H9 (cell line): ENCODE measurements around the gene SUFU. TPM values are rescaled to one million over a fixed set of nuclear protein-coding genes. Genes with fewer than 3 reads are reported as not detected.

ENCODE experiments used
- DNase-seq: peaks from one replicate; pipeline ENCODE4 v3.0.0-alpha.2; 2017
- H2AFZ ChIP-seq: one replicate; pipeline ENCODE4 v1.6.1; 2013; ENCODE audit warnings: mild to moderate bottlenecking, low read length, control low read depth, moderate library complexity
- H2AK5ac ChIP-seq: 2 replicates; pipeline ENCODE4 v1.6.1; 2013; ENCODE audit warnings: low read length, control low read depth, mixed read lengths; ENCODE audit not compliant: insufficient read length
- H2BK120ac ChIP-seq: one replicate; pipeline ENCODE4 v1.6.1; 2013; ENCODE audit warnings: low read depth, mild to moderate bottlenecking, low read length, control low read depth, inconsistent platforms; ENCODE audit not compliant: poor library complexity, severe bottlenecking
- H2BK12ac ChIP-seq: 2 replicates; pipeline ENCODE4 v1.6.1; 2013; ENCODE audit warnings: low read length, control low read depth, mixed read lengths, low read depth; ENCODE audit not compliant: insufficient read length
- H2BK15ac ChIP-seq: 2 replicates; pipeline ENCODE4 v1.6.1; 2013; ENCODE audit warnings: low read depth, low read length, control low read depth
- H2BK20ac ChIP-seq: one replicate; pipeline ENCODE4 v1.6.1; 2013; ENCODE audit warnings: low read depth, mild to moderate bottlenecking, low read length, control low read depth, inconsistent platforms; ENCODE audit not compliant: poor library complexity, severe bottlenecking
- H2BK5ac ChIP-seq: 2 replicates; pipeline ENCODE4 v1.6.1; 2013; ENCODE audit warnings: low read length, control low read depth, mixed read lengths; ENCODE audit not compliant: insufficient read length
- H3K14ac ChIP-seq: 2 replicates; pipeline ENCODE4 v1.6.1; 2013; ENCODE audit warnings: low read length, control low read depth; ENCODE audit not compliant: insufficient read depth
- H3K18ac ChIP-seq: 2 replicates; pipeline ENCODE4 v1.6.1; 2013; ENCODE audit warnings: low read depth, mild to moderate bottlenecking, mixed read lengths, low read length, control low read depth; ENCODE audit not compliant: insufficient read length
- H3K23ac ChIP-seq: 2 replicates; pipeline ENCODE4 v1.6.1; 2013; ENCODE audit warnings: low read length, control low read depth, mixed read lengths, low read depth; ENCODE audit not compliant: insufficient read length
- H3K23me2 ChIP-seq: 2 replicates; pipeline ENCODE4 v1.6.1; 2013; ENCODE audit warnings: low read depth, mild to moderate bottlenecking, mixed read lengths, low read length, control low read depth; ENCODE audit not compliant: insufficient read length, poor library complexity, severe bottlenecking
- H3K27ac ChIP-seq: 2 replicates; pipeline ENCODE4 v1.5.1; 2013; ENCODE audit warnings: low read length, control low read depth, mixed read lengths, low read depth; ENCODE audit not compliant: insufficient read length
- H3K27me3 ChIP-seq: 2 replicates; pipeline ENCODE4 v1.6.1; 2013; ENCODE audit warnings: low read length, control low read depth, inconsistent platforms; ENCODE audit not compliant: insufficient read depth
- H3K4ac ChIP-seq: 2 replicates; pipeline ENCODE4 v1.6.1; 2013; ENCODE audit warnings: low read depth, mild to moderate bottlenecking, control low read depth, inconsistent platforms, low read length, moderate library complexity
- H3K4me1 ChIP-seq: 2 replicates; pipeline ENCODE4 v1.6.1; 2013; ENCODE audit warnings: low read length, control low read depth, inconsistent platforms; ENCODE audit not compliant: insufficient read depth
- H3K4me2 ChIP-seq: 2 replicates; pipeline ENCODE4 v1.6.1; 2013; ENCODE audit warnings: low read length, control low read depth, mixed read lengths; ENCODE audit not compliant: insufficient read length, insufficient read depth
- H3K56ac ChIP-seq: 2 replicates; pipeline ENCODE4 v1.6.1; 2013; ENCODE audit warnings: low read depth, mild to moderate bottlenecking, mixed read lengths, low read length, control low read depth; ENCODE audit not compliant: insufficient read length
- H3K79me1 ChIP-seq: 2 replicates; pipeline ENCODE4 v1.6.1; 2013; ENCODE audit warnings: low read depth, mild to moderate bottlenecking, moderate library complexity, low read length, control low read depth, inconsistent platforms; ENCODE audit not compliant: insufficient read depth, poor library complexity, severe bottlenecking
- H3K79me2 ChIP-seq: 2 replicates; pipeline ENCODE4 v1.6.1; 2013; ENCODE audit warnings: low read length, control low read depth, inconsistent platforms; ENCODE audit not compliant: insufficient read depth
- H3K9ac ChIP-seq: 2 replicates; pipeline ENCODE4 v1.6.1; 2013; ENCODE audit warnings: low read length, control low read depth, mixed read lengths; ENCODE audit not compliant: insufficient read length; ENCODE audit errors: extremely low read depth
- H3K9me3 ChIP-seq: one replicate; pipeline ENCODE4 v1.6.1; 2013; ENCODE audit warnings: low read depth, low read length, inconsistent platforms; ENCODE audit not compliant: control insufficient read depth
- H3T11ph ChIP-seq: one replicate; pipeline ENCODE4 v1.6.1; 2013; ENCODE audit warnings: mild to moderate bottlenecking, low read length, control low read depth, inconsistent platforms
- H4K20me1 ChIP-seq: one replicate; pipeline ENCODE4 v1.6.1; 2013; ENCODE audit not compliant: control insufficient read depth, insufficient read length, insufficient read depth
- H4K5ac ChIP-seq: 2 replicates; pipeline ENCODE4 v1.6.1; 2013; ENCODE audit warnings: low read depth, mild to moderate bottlenecking, mixed read lengths, low read length, control low read depth; ENCODE audit not compliant: insufficient read length
- H4K8ac ChIP-seq: replicated peaks from 2 replicates; pipeline ENCODE4 v1.6.1; 2013; ENCODE audit warnings: low read length, control low read depth, mixed read lengths, low read depth; ENCODE audit not compliant: insufficient read length
- H4K91ac ChIP-seq: 2 replicates; pipeline ENCODE4 v1.6.1; 2013; ENCODE audit warnings: low read depth, mild to moderate bottlenecking, moderate library complexity, mixed read lengths, low read length, control low read depth; ENCODE audit not compliant: insufficient read length
- H3K27ac Mint-ChIP-seq, 3 experiments: 2 replicates in 2 of 3; 3 replicates in 1 of 3; pipeline ENCODE4 v1.8.0; 2020 to 2021; ENCODE audit warnings: mixed read lengths in 3 of 3, mild to moderate bottlenecking in 1 of 3, moderate library complexity in 1 of 3
- H3K27me3 Mint-ChIP-seq: 2 replicates; pipeline ENCODE4 v1.8.0; 2021; ENCODE audit warnings: low read depth, mild to moderate bottlenecking, moderate library complexity, mixed read lengths
- H3K36me3 Mint-ChIP-seq, 3 experiments: 2 replicates in 2 of 3; 3 replicates in 1 of 3; pipeline ENCODE4 v1.8.0; 2020 to 2021; ENCODE audit warnings: low read depth in 3 of 3, mixed read lengths in 3 of 3; ENCODE audit not compliant: insufficient read depth in 1 of 3
- H3K4me1 Mint-ChIP-seq, 2 experiments: 2 replicates each; pipeline ENCODE4 v1.8.0; 2020; ENCODE audit warnings: mixed read lengths in 2 of 2
- H3K4me3 Mint-ChIP-seq, 2 experiments: 2 replicates in 1 of 2; 3 replicates in 1 of 2; pipeline ENCODE4 v1.8.0; 2020 to 2021; ENCODE audit warnings: mild to moderate bottlenecking in 2 of 2, mixed read lengths in 2 of 2, moderate library complexity in 1 of 2
- H3K9me3 Mint-ChIP-seq, 2 experiments: 2 replicates in 1 of 2; 3 replicates in 1 of 2; pipeline ENCODE4 v1.8.0; 2020; ENCODE audit warnings: mild to moderate bottlenecking in 2 of 2, mixed read lengths in 2 of 2, moderate library complexity in 1 of 2
- WGBS: extraction: QIAGEN DNeasy Blood & Tissue Kit; methylation state at CpG from one replicate; pipeline ENCODE4 v1.1.7; 2013; ENCODE audit warnings: missing lambda C conversion rate, low lambda C conversion rate, mixed read lengths; ENCODE audit not compliant: insufficient read length; ENCODE audit errors: extremely low coverage; 5-methylcytosine and 5-hydroxymethylcytosine counted together
- total RNA-seq: library from RNA; stranded (reverse); gene quantifications from 2 replicates; pipeline ENCODE4 v1.2.1, GENCODE V29; 2021
- TF ChIP-seq, protein P1 (sequence below): fragments of 200-600 bp; sonication (generic); conservative IDR thresholded peaks from 3 replicates; pipeline ENCODE4 v1.8.0; 2021; ENCODE audit warnings: antibody characterized with exemption, mild to moderate bottlenecking

Gene SUFU
- total RNA-seq, 1 experiment from 2014 or later: 9.5 TPM

DNA sequence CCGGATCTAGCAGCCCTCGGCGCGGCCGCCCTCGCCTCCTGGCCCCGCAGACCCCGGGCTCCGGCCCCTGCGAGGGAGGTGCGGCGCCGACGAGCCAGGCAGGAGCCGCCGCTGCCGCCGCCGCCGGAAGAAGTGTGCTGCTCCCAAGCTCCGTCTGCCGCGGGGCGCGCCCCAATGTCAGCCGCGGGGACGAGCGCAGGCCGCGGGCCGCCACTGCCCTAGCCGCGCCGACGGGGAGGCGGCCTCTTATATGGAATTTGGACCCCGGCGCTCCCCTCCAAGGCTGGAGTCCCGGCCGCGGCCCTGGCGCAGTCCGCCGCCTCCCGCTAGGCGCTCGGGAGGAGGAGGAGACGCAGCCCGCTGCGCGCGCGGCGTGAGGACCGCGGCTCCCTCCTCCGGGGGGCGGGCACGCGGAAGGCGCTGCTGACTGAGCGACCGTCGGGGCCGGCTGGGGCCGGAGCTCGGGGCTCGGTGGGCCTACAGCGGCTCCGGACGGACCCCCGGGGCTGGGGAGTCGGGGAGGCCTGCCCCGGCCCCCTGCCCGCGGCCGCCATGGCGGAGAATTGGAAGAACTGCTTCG, 140.4 kb downstream of the SUFU start, which contains the start of gene TRIM8:
TRIM8 (plus strand) TSS at position 414 of the 580 bp plus-strand sequence; CDS start at position 553, 139 bp downstream.
- peaks cover 0 to 4% (median 0%) of the 10 kb centered on the region in 3 experiments; a peak in 2 of 7 replicates for H3K36me3 Mint-ChIP-seq
- Histone ChIP-seq H3K79me2 (peaks cover 19% of the 10 kb centered on the region; the same call in 1 of the 2 replicates), H3K9me3 (no peaks in the 10 kb centered on the region), H3K56ac (no peak within 1 kb of the TSS), H2BK12ac (no peak within 1 kb of the TSS), H3K23me2 (peaks cover 28% of the 10 kb centered on the region), H2BK15ac (no peak within 1 kb of the TSS), H3K27ac (no peak within 1 kb of the TSS), H3K27me3 (no peaks in the 10 kb centered on the region), H2AK5ac (no peak within 1 kb of the TSS), H2AFZ (no peak within 1 kb of the TSS), H4K20me1 (peaks cover 3% of the 10 kb centered on the region), H2BK5ac (no peak within 1 kb of the TSS), H2BK20ac (no peak within 1 kb of the TSS), H4K91ac (no peak within 1 kb of the TSS), H2BK120ac (no peak within 1 kb of the TSS), H3T11ph (no peak within 1 kb of the TSS), H3K4me1 (peaks cover 1% of the 10 kb centered on the region; the same call in 1 of the 2 replicates), H3K4ac (no peak within 1 kb of the TSS), H3K18ac (peak within 1 kb of the TSS; percentile 72), H3K14ac (peak within 1 kb of the TSS; percentile 80), H3K79me1 (no peaks in the 10 kb centered on the region), H4K8ac (no peak within 1 kb of the TSS), H3K9ac (peak within 1 kb of the TSS; percentile 58), H3K23ac (no peak within 1 kb of the TSS), H4K5ac (no peak within 1 kb of the TSS), H3K4me2 (peak within 1 kb of the TSS; percentile 77)
- H3K4me1 Mint-ChIP-seq: peaks cover 41 to 42% of the 10 kb centered on the region in 2 experiments
- peak; percentile 53 for DNase-seq
- WGBS: no CpG with 5 or more reads among the region's 80 CpGs
- H3K27ac Mint-ChIP-seq: peak within 1 kb of the TSS in 2 of 3 experiments; percentile 88 to 91; a peak in 4 of 7 replicates
- peak within 1 kb of the TSS; percentile 93 to 97 for H3K4me3 Mint-ChIP-seq
- no peaks in the 10 kb centered on the region for H3K27me3 Mint-ChIP-seq
- TF ChIP-seq, protein P1, sequence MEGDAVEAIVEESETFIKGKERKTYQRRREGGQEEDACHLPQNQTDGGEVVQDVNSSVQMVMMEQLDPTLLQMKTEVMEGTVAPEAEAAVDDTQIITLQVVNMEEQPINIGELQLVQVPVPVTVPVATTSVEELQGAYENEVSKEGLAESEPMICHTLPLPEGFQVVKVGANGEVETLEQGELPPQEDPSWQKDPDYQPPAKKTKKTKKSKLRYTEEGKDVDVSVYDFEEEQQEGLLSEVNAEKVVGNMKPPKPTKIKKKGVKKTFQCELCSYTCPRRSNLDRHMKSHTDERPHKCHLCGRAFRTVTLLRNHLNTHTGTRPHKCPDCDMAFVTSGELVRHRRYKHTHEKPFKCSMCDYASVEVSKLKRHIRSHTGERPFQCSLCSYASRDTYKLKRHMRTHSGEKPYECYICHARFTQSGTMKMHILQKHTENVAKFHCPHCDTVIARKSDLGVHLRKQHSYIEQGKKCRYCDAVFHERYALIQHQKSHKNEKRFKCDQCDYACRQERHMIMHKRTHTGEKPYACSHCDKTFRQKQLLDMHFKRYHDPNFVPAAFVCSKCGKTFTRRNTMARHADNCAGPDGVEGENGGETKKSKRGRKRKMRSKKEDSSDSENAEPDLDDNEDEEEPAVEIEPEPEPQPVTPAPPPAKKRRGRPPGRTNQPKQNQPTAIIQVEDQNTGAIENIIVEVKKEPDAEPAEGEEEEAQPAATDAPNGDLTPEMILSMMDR: no peak
- no peaks in the 10 kb centered on the region; a peak in 1 of 5 replicates for H3K9me3 Mint-ChIP-seq
